HepG2 (cell line): Measurements from ENCODE around the gene TBC1D10B. TPM values are rescaled to one million over a fixed set of nuclear protein-coding genes. Genes with fewer than 3 reads are reported as not detected.
A peak's percentile ranks its signal among the peaks of the same experiment; 100 is the strongest.

ENCODE experiments used
- BATF2 ChIP-seq: sonication (generic); formaldehyde crosslinking; IDR thresholded peaks from 2 replicates; pipeline ENCODE4 v1.8.0; 2022; ENCODE audit warnings: mild to moderate bottlenecking, missing genetic modification reagents, moderate library complexity
- CREB1 ChIP-seq, 2 experiments: fragments of 450-650 bp in 1 of 2; IDR thresholded peaks; 2 replicates each; pipeline ENCODE4 v1.6.1; 2016 to 2017; ENCODE audit warnings: control low read depth in 1 of 2, mild to moderate bottlenecking in 1 of 2, missing compliant biosample characterization in 1 of 2, missing genetic modification characterization in 1 of 2
- NR1H2 ChIP-seq: sonication (generic); formaldehyde crosslinking; IDR thresholded peaks from 2 replicates; pipeline ENCODE4 v1.8.1; 2022; ENCODE audit warnings: low read depth, missing genetic modification reagents, borderline replicate concordance
- POLR2AphosphoS2 ChIP-seq: IDR thresholded peaks from 2 replicates; pipeline ENCODE4 v1.6.1; 2011; ENCODE audit warnings: low read depth, low read length, improper control_type of control experiment
- RAD51 ChIP-seq: fragments of 450-650 bp; IDR thresholded peaks from 2 replicates; pipeline ENCODE4 v1.6.1; 2016; ENCODE audit warnings: borderline replicate concordance
- SUZ12 ChIP-seq: fragments of 150-350 bp; IDR thresholded peaks from 2 replicates; pipeline ENCODE4 v1.6.1; 2014; ENCODE audit warnings: low read depth, low read length
- ZBTB39 ChIP-seq: sonication (generic); formaldehyde crosslinking; IDR thresholded peaks from 2 replicates; pipeline ENCODE4 v1.5.0; 2020; ENCODE audit warnings: missing genetic modification reagents
- ZFX ChIP-seq: sonication (generic); formaldehyde crosslinking; IDR thresholded peaks from 2 replicates; pipeline ENCODE4 v1.4.0; 2020; ENCODE audit warnings: mild to moderate bottlenecking, low read depth, missing genetic modification reagents, moderate library complexity
- ZNF263 ChIP-seq: sonication (generic); formaldehyde crosslinking; IDR thresholded peaks from 2 replicates; pipeline ENCODE4 v1.4.0; 2020; ENCODE audit warnings: missing genetic modification reagents
- ZNF691 ChIP-seq: sonication (generic); formaldehyde crosslinking; IDR thresholded peaks from 2 replicates; pipeline ENCODE4 v1.4.0; 2020; ENCODE audit warnings: missing genetic modification reagents, low read depth, mild to moderate bottlenecking, borderline replicate concordance
- ZXDC ChIP-seq: sonication (generic); formaldehyde crosslinking; IDR thresholded peaks from 2 replicates; pipeline ENCODE4 v1.5.0; 2020; ENCODE audit warnings: mild to moderate bottlenecking, missing genetic modification reagents
- polyA plus RNA-seq, 8 experiments: library from polyadenylated mRNA; depleted of rRNA in 3 of 8; stranded (reverse) in 7 of 8; unstranded in 1 of 8; fragments of >200 nt; fragmentation: Illumina TruSeq in 4 of 8; extraction: Trizol in 4 of 8; gene quantifications; 2 replicates each; pipeline versions ENCODE4 v1.2.1 to v1.2.3, GENCODE V29; 2011 to 2016; ENCODE audit warnings: low read depth in 4 of 8, missing spikeins in 1 of 8, mixed read lengths in 1 of 8; ENCODE audit not compliant: insufficient read depth in 1 of 8
- total RNA-seq, 5 experiments: library from RNA; depleted of rRNA; stranded (reverse); fragments of >200 nt; fragmentation: Illumina TruSeq; extraction: Trizol; gene quantifications; 2 replicates each; pipeline ENCODE4 v1.2.3, GENCODE V29; 2016; ENCODE audit warnings: low read depth in 1 of 5
- TF ChIP-seq, protein P1 (sequence below): sonication (generic); formaldehyde crosslinking; IDR thresholded peaks from 2 replicates; pipeline ENCODE4 v1.4.0; 2020; ENCODE audit warnings: mild to moderate bottlenecking, missing genetic modification reagents

TBC1D10B gene
- total and polyA plus RNA-seq, 2 of the 13 experiments (the other 11 are each of a cell fraction or from before 2014, with no cell fraction given), result 15.7 to 24.8 TPM

- TF ChIP-seq ZXDC (no peak), CREB1 (IDR thresholded peaks at IDR 0.05) (no peak), CREB1 (CRISPR knock-in tag; IDR thresholded peaks at IDR 0.05) (no peak), ZNF263 (CRISPR knock-in tag) (no peak), BATF2 (CRISPR knock-in tag) (peak; percentile 89), SUZ12 (no peak), RAD51 (0 out of 2 replicates have a peak, but pooled peaks have one; percentile 24), ZNF691 (CRISPR knock-in tag) (peak; percentile 87; the same call in 1 of the 2 replicates), ZFX (CRISPR knock-in tag) (peak; percentile 97), ZBTB39 (CRISPR knock-in tag) (peak; percentile 95), NR1H2 (CRISPR knock-in tag) (no peak; the same call in 1 of the 2 replicates), POLR2AphosphoS2 (no peak)
- TF ChIP-seq, protein P1, sequence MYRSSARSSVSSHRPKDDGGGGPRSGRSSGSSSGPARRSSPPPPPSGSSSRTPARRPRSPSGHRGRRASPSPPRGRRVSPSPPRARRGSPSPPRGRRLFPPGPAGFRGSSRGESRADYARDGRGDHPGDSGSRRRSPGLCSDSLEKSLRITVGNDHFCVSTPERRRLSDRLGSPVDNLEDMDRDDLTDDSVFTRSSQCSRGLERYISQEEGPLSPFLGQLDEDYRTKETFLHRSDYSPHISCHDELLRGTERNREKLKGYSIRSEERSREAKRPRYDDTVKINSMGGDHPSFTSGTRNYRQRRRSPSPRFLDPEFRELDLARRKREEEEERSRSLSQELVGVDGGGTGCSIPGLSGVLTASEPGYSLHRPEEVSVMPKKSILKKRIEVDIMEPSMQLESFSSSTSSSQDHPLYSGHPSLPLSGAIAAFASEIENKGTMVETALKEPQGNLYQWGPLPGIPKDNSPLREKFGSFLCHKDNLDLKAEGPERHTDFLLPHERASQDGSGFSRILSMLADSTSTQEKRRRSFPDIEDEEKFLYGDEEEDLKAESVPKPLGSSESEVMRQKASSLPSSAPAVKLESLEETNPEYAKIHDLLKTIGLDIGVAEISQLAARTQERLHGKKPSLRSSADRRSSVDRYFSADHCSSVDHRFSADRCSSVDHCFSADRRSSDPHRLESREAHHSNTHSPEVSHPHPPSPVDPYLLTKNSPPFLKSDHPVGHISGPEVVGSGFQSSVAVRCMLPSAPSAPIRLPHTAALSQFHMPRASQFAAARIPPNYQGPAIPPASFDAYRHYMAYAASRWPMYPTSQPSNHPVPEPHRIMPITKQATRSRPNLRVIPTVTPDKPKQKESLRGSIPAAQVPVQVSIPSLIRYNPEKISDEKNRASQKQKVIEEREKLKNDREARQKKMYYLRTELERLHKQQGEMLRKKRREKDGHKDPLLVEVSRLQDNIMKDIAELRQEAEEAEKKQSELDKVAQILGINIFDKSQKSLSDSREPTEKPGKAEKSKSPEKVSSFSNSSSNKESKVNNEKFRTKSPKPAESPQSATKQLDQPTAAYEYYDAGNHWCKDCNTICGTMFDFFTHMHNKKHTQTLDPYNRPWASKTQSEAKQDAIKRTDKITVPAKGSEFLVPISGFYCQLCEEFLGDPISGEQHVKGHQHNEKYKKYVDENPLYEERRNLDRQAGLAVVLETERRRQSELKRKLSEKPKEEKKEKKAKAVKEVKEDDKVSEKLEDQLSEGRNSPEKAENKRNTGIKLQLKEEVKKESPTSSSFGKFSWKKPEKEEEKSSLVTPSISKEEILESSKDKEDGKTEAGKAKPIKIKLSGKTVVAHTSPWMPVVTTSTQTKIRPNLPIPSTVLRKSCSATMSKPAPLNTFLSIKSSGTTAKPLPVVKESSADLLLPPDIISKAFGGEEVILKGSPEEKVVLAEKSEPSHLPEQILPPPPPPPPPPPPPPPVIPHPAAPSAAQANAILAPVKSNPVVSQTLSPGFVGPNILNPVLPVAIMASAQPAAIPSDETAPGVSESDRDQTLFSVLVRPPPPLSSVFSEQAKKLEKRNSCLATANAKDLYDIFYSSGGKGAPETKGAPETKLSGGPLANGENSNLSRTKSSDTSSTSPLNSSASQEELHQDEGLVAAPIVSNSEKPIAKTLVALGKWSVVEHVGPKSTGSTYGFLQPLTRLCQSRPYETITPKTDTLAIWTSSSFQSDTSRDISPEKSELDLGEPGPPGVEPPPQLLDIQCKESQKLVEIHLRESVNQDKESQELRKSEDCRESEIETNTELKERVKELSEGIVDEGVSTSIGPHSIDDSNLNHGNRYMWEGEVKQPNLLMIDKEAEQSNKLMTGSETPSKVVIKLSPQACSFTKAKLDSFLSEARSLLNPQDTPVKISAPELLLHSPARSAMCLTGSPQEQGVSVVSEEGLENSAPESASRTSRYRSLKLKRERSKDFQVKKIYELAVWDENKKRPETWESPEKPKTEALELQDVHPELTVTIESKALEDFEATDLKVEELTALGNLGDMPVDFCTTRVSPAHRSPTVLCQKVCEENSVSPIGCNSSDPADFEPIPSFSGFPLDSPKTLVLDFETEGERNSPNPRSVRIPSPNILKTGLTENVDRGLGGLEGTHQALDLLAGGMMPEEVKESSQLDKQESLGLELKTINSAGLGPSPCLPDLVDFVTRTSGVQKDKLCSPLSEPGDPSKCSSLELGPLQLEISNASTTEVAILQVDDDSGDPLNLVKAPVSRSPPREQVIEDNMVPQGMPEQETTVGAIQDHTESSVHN (CRISPR knock-in tag), result no peak
These were observed 37.0 kb upstream of the TBC1D10B start, which contains the start of gene ZNF771 (continued) for GRCh38 chr16:30407102-30407803.
